T-helper 17 cell (primary cell): ENCODE measurements around the gene LSM11. TPM values are rescaled to one million over a fixed set of nuclear protein-coding genes. Genes with fewer than 3 reads are reported as not detected.
A peak's percentile ranks its signal among the peaks of the same experiment; 100 is the strongest.
"Not testable (repeated sequence)": the region's sequence is repeated elsewhere in the genome, so short reads cannot be mapped to it uniquely, and the experiment has no call there.

Experiments
- ATAC-seq: fragments of 150-1000 bp; cut with Tn5 transposase; 2 replicates; pipeline ENCODE4 v1.10.0; 2021; ENCODE audit warnings: mild to moderate bottlenecking, moderate library complexity
- DNase-seq, 3 donors: peaks; one replicate each; pipeline versions ENCODE4 v3.0.0 to v3.0.0-alpha.2; 2020 to 2021
- H3K9me3 ChIP-seq: one replicate; pipeline ENCODE4 v1.7.0; 2013; ENCODE audit warnings: low read length, mild to moderate bottlenecking; ENCODE audit not compliant: control insufficient read depth, poor library complexity, severe bottlenecking
- H3K27ac Mint-ChIP-seq: one replicate; pipeline ENCODE4 v1.8.0; 2022; ENCODE audit warnings: mild to moderate bottlenecking, moderate library complexity, mixed read lengths
- H3K27me3 Mint-ChIP-seq: one replicate; pipeline ENCODE4 v1.8.0; 2022; ENCODE audit warnings: mixed read lengths
- H3K36me3 Mint-ChIP-seq: one replicate; pipeline ENCODE4 v1.8.0; 2022; ENCODE audit warnings: low read depth, mixed read lengths
- H3K4me1 Mint-ChIP-seq: one replicate; pipeline ENCODE4 v1.8.0; 2022; ENCODE audit warnings: mild to moderate bottlenecking, mixed read lengths
- H3K4me3 Mint-ChIP-seq: one replicate; pipeline ENCODE4 v1.8.0; 2022; ENCODE audit warnings: mild to moderate bottlenecking, moderate library complexity, mixed read lengths
- total RNA-seq, 4 donors: library from RNA in 2 of 4; stranded (reverse) in 2 of 4; gene quantifications; one replicate each; pipeline ENCODE4 v1.2.3 and lab custom pipeline; 2022 to 2026

The LSM11 gene
- total RNA-seq (1 to 10 TPM; 1.0 to 1.4 TPM), total RNA-seq (lab: John Stamatoyannopoulos, UW) (5.7 to 21.8 reads per million in 2 donors)

DNA sequence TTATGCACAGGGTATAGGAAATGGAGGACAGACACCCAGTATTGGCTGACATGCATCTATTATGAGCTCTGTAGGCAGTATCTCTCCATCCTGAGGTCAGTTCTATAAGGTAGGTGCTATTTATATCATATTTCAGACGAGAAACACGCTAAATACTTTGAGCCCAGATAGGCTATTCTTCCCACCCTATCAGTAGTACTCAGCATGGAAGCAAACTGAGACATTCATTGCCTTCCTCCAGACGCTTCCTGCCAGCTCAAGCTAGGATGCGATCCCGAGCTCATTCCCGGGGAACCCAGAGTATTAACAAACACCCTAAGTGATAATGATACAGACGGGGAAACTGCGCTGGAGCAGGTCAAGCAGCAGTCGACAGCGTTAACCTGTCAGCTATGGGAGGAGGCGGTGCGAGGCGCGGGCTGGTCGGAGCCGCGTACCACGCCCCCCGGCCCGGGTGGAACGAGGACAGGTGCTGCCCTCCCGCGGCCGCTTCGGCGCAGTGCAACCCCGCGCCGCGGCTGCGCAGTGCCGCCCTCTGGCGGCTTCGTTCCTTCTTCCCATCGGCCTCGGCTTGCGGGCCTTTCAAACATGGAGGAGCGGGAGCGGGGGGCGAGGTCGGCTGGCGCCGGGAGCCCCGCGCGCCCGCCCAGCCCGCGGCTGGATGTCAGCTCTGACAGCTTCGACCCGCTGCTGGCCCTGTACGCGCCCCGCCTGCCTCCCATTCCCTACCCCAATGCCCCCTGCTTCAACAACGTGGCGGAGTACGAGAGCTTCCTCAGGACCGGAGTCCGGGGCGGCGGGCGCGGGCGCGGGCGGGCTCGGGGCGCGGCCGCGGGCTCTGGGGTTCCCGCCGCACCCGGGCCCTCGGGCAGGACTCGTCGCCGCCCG lies at the start of gene LSM11:
Gene LSM11, plus strand, starts transcription at position 550 of the 888 bp plus-strand sequence. Its CDS starts 39 bp downstream, at position 589.
- no peaks in the 10 kb centered on the region for H3K9me3 ChIP-seq
- peak; percentile 98 for ATAC-seq
- H3K27ac Mint-ChIP-seq = peak within 1 kb of the TSS; percentile 93
- DNase-seq = peak; percentile 91 to 93 (median 92)
- H3K36me3 Mint-ChIP-seq = peaks cover 2% of the 10 kb centered on the region
- H3K4me1 Mint-ChIP-seq = peaks cover 30% of the 10 kb centered on the region
- peak within 1 kb of the TSS; percentile 98 for H3K4me3 Mint-ChIP-seq
- H3K27me3 Mint-ChIP-seq = no peaks in the 10 kb centered on the region

DNA sequence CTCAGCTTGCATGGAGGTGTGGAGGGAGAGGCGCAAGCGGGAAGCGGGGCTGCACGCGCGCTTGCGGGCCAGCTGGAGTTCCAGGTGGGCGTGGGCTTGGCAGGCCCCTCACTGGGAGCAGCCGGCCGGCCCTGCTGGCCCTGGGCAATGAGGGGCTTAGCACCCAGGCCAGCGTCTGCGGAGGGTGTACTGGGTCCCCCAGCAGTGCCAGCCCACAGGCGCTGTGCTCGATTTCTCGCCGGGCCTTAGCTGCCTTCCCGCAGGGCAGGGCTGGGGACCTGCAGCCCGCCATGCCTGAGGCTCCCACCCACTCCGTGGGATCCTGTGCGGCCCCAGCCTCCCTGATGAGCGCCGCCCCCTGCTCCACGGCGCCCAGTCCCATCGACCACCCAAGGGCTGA lies 49.7 kb upstream of the LSM11 start:
- H3K4me3 Mint-ChIP-seq, ATAC-seq, H3K4me1 Mint-ChIP-seq, H3K27me3 Mint-ChIP-seq, H3K36me3 Mint-ChIP-seq, H3K27ac Mint-ChIP-seq, H3K9me3 ChIP-seq, DNase-seq: not testable (repeated sequence)

DNA sequence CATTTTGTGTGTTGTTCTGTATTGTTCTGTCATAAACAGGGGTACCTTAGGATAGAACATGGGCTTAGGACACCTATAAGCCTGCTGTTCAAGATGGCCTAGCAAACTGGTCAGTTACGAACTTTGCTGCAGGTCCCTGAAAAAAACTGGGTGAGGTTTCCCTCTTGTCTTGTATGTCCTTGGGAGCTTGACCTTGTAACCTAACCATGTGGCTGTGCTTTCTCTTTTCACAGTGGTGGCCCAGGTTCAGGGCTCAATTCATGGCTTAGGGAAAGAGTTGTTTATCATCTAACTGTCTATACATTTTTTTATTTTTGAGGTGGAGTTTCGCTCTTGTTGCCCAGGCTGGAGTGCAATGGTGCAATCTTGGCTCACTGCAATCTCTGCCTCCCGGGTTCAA lies 47.4 kb upstream of the LSM11 start:
- not testable (repeated sequence) for DNase-seq, H3K36me3 Mint-ChIP-seq, H3K4me1 Mint-ChIP-seq, H3K9me3 ChIP-seq, H3K27me3 Mint-ChIP-seq, ATAC-seq, H3K27ac Mint-ChIP-seq, H3K4me3 Mint-ChIP-seq

DNA sequence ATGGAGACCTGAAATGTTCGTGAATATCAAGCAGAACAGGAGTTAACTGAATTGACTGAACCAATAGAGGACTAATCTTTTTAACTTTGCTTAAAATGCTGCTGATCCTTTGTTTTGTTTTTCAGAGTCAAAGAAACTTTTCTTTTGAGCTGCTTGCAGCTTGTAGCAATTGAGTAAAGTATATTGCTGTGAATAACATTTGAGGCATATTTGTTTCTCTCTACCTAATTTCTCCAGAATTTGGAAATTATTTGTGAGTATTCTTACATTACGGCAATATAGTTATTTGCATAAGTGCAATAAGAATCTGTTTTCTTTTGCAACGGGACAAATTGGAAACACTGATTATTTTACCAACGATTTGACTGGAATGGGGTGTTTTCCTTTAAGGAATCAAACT lies 44.8 kb upstream of the LSM11 start:
- ATAC-seq, H3K27ac Mint-ChIP-seq, H3K27me3 Mint-ChIP-seq, H3K4me3 Mint-ChIP-seq, H3K9me3 ChIP-seq, H3K4me1 Mint-ChIP-seq, H3K36me3 Mint-ChIP-seq, DNase-seq: not testable (repeated sequence)

DNA sequence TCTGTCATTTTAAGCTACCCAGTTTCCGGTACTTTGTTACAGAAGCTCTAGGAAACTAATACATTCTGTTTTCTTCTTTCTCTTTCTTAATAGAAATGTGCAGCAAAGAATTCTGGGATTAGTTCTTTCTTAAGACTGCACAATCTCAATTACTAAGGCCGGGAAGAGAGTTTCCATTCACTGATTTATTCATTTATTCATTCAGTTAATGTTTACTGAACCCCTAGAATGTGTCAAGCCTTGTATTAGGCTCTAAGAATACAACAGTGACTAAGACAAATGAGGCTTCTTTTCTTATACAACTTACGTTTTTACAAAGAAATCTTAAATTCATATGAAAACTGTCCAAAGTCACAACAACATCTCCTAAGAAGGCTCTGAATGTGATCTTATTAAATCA lies 39.8 kb upstream of the LSM11 start:
- Mint-ChIP-seq H3K4me3 (no peak overlapping the region), H3K36me3 (peaks cover 2% of the 10 kb centered on the region), H3K27ac (no peak overlapping the region), H3K4me1 (no peaks in the 10 kb centered on the region), H3K27me3 (no peaks in the 10 kb centered on the region)
- H3K9me3 ChIP-seq = no peaks in the 10 kb centered on the region
- no peak for ATAC-seq
- no peak for DNase-seq

DNA sequence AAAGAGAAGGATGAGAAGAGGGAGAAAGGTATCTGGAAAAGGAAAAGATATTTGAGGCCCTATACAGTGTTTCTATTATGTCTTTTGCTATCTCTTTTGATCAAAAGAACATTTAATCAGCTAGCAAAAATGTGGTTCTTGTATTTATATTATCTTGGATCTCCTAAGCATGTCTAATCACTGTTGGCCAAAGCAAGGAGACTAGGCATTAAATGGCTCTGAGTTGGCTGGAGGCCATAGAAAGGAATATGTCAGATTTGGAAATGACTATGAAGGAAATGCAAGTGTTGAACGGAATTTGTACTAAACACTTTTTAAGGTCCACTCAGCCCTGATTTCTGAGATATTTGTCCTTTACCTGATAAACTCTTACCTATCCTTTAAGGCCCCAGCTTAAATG lies 34.6 kb upstream of the LSM11 start:
- Mint-ChIP-seq H3K4me3 (no peak overlapping the region), H3K27me3 (no peaks in the 10 kb centered on the region), H3K36me3 (no peaks in the 10 kb centered on the region), H3K27ac (no peak overlapping the region), H3K4me1 (no peaks in the 10 kb centered on the region)
- ATAC-seq = no peak
- DNase-seq = no peak
- no peaks in the 10 kb centered on the region for H3K9me3 ChIP-seq

DNA sequence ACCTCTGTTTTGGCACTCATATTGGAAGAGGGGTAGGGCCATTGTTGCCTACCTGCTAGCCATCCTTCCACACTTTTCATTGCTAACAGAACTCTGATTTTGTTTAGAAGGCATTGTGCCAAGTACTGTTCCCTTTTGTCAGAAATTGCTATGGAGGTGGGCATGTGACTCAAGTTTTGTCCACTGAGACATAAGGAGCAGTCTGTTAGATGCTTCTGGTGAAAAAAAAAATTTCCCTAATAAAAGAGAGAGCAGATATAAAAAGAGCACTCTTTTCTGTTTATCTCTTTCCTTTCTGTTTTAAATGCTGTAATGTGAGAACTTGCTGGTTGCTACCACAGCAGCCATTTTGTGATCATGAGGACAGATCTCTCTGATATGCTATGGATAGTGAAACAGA lies 34.2 kb upstream of the LSM11 start:
- no peak overlapping the region for H3K4me3 Mint-ChIP-seq
- ATAC-seq = no peak
- no peaks in the 10 kb centered on the region for H3K27me3 Mint-ChIP-seq
- H3K27ac Mint-ChIP-seq = no peak overlapping the region
- no peak for DNase-seq
- no peaks in the 10 kb centered on the region for H3K36me3 Mint-ChIP-seq
- no peaks in the 10 kb centered on the region for H3K9me3 ChIP-seq
- H3K4me1 Mint-ChIP-seq = no peaks in the 10 kb centered on the region

DNA sequence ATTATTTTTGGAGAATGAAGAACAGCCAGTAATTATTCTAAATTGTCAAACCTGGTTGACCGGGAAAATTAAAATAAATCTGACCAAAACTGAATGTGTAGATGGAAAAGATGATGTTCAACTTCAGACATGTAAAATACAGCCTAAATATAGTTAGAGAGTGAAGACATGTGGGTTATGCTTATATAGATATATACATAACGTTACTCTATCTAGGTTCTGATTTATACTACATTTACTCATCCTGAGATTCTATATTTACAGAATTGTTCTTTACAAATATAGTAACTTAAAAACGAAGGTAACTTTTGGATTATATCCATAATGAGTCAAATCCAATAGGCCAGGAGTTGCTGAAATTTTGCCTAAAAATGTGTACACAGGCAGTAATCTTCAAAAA lies 33.1 kb upstream of the LSM11 start:
- Mint-ChIP-seq H3K36me3 (no peaks in the 10 kb centered on the region), H3K27me3 (no peaks in the 10 kb centered on the region), H3K27ac (no peak overlapping the region), H3K4me3 (no peak overlapping the region), H3K4me1 (no peaks in the 10 kb centered on the region)
- no peaks in the 10 kb centered on the region for H3K9me3 ChIP-seq
- ATAC-seq (no peak), DNase-seq (no peak)

DNA sequence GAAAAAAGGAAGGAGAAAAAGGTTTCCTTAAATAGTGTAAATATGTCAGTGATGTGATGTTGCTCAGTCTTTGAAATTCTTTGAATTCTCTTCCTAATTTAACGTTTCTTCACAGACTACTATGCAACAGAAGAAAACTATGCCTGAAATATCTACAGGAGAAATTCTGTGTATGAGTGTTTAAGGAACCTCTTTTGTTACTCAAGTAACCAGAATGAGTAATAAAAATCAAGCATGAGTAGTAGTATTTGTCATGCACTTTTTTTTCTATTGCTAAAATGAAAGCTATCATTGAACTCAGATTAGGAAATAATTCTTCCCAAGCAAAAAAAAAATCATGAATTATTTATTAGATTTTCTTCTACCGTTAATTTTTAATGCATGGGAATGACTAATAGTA lies 32.6 kb upstream of the LSM11 start:
- H3K27ac Mint-ChIP-seq = no peak overlapping the region
- no peaks in the 10 kb centered on the region for H3K4me1 Mint-ChIP-seq
- DNase-seq = no peak
- no peaks in the 10 kb centered on the region for H3K27me3 Mint-ChIP-seq
- H3K9me3 ChIP-seq = no peaks in the 10 kb centered on the region
- H3K36me3 Mint-ChIP-seq = no peaks in the 10 kb centered on the region
- no peak overlapping the region for H3K4me3 Mint-ChIP-seq
- ATAC-seq = no peak

DNA sequence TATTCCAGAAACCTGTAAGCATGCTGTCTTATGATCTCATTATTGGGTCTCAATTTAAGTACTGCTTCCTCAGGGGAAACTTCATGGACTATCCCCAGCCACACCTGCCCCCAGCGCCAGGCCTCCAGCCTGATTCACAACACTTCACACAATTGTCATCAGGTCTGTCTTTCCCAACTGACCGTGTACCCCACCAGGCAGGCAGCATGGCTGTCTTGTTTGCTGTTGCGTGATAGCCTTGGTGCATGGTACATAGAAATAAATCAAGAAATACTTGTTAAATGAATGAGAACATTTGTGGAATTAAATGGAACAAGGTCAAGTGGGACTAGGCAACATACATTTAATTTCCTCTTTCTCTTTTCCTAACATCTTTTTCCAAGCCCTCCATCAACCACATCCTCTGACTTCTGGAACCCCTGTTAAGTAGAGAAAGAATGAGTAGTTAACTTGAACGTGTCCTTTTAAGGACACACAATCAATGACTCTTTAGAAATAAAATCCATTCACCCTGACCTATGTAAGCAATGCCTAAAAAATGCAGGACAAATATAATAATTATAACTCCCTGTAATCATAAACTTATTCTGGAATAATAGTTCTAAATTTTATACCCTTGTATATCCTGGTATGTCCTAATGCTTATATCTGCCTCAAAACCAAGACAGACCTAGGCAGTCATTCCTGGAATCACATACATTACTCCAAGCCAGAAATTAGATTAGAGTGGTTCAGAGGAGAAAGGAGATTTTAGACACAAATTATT lies 29.5 kb upstream of the LSM11 start:
- no peaks in the 10 kb centered on the region for H3K27me3 Mint-ChIP-seq
- H3K36me3 Mint-ChIP-seq = no peaks in the 10 kb centered on the region
- no peak for ATAC-seq
- no peak overlapping the region for H3K4me3 Mint-ChIP-seq
- peak overlapping the region; percentile 45 for H3K27ac Mint-ChIP-seq
- no peaks in the 10 kb centered on the region for H3K9me3 ChIP-seq
- DNase-seq = no peak
- peaks cover 17% of the 10 kb centered on the region for H3K4me1 Mint-ChIP-seq

DNA sequence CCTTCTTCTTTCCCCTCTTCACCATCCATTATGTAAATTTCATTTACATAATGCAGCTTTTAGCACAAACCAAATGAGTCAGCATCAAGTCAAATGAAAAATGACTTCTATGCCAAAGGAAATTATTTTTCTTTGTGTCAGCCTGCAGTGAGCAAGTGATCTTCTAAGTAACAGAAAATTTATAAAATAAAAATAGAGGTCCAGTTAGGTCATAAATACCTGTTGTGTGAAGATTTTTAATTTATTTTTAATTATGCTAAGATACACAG lies 29.0 kb upstream of the LSM11 start:
- no peak for DNase-seq
- Mint-ChIP-seq H3K27ac (peak overlapping the region; percentile 45), H3K36me3 (no peaks in the 10 kb centered on the region), H3K4me1 (peaks cover 17% of the 10 kb centered on the region), H3K27me3 (no peaks in the 10 kb centered on the region), H3K4me3 (no peak overlapping the region)
- H3K9me3 ChIP-seq = no peaks in the 10 kb centered on the region
- ATAC-seq = no peak

DNA sequence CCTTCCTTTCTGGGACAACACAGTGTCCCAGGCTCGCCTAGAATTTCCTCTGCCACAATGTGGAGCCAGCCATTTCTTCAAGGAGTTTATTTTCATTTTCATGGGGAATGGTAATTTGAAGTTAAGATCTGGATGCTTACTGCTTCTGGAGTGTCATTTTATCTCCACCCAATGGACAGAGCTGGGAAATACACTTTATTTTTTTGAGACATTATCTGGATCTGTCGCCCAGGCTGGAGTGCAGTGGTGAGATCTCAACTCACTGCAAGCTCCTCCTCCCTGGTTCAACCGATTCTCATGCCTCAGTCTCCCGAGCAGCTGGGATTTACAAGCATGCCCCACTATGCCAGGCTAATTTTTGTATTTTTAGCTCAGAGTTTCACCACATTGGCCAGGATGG lies 25.0 kb upstream of the LSM11 start:
- Mint-ChIP-seq H3K36me3 (no peaks in the 10 kb centered on the region), H3K4me1 (peaks cover 18% of the 10 kb centered on the region), H3K4me3 (peak overlapping the region; percentile 71), H3K27ac (peak overlapping the region; percentile 80), H3K27me3 (no peaks in the 10 kb centered on the region)
- DNase-seq = no peak
- peak; percentile 85 for ATAC-seq
- H3K9me3 ChIP-seq = no peaks in the 10 kb centered on the region

DNA sequence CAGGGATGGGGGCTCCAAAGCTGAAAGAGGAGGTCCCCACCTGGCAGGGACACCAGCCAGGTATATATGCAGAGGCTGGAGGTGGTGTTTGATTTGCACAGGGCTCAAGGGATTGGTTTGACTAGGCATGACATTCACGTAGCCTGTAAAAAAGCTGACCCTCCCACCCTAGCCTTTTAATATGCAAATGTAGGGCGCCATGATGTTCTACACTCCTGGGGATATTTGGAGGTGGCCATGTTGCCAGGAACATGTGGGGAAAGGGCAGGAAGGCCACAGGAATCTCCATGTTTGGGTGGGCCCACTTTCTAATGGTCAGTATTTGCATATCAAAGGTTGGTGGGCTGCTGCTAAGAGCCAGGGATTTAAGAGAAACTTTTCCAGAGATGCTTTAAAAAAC lies 24.3 kb upstream of the LSM11 start:
- Mint-ChIP-seq H3K4me1 (peaks cover 20% of the 10 kb centered on the region), H3K27me3 (no peaks in the 10 kb centered on the region), H3K4me3 (no peak overlapping the region), H3K36me3 (peaks cover 2% of the 10 kb centered on the region), H3K27ac (no peak overlapping the region)
- DNase-seq (no peak), ATAC-seq (no peak)
- H3K9me3 ChIP-seq = no peaks in the 10 kb centered on the region

DNA sequence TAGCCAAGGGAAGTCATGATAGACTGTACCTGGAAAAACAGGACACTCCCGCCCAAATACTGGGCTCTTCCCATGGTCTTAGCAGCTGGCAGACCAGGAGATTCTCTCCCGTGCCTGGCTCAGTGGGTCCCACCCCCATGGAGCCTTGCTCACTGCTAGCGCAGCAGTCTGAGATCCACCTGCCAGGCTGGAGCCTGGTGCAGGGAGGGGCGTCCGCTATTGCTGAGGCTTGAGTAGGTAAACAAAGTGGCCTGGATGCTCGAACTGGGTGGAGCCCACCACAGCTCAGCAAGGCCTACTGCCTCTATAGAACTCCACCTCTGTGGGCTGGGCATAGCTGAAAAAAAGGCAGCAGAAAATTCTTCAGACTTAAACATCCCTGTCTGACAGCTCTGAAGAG lies 22.4 kb upstream of the LSM11 start:
- H3K9me3 ChIP-seq = no peaks in the 10 kb centered on the region
- Mint-ChIP-seq H3K27me3 (no peaks in the 10 kb centered on the region), H3K27ac (no peak overlapping the region), H3K36me3 (peaks cover 5% of the 10 kb centered on the region), H3K4me3 (no peak overlapping the region), H3K4me1 (peaks cover 20% of the 10 kb centered on the region)
- DNase-seq (no peak), ATAC-seq (no peak)
